Transverse colon (tissue), 4 donors: ENCODE data around the gene RAB28. TPM values are rescaled to one million over a fixed set of nuclear protein-coding genes. Genes with fewer than 3 reads are reported as not detected.

Experiments used
- DNase-seq: peaks from one replicate; pipeline ENCODE4 v3.0.0-alpha.2; 2019
- H3K27ac ChIP-seq, 4 donors: fragments of 200-600 bp; sonication (generic); 2 replicates each; pipeline ENCODE4 v1.5.1; 2016 to 2018; ENCODE audit warnings: inconsistent platforms in 4 of 4
- H3K27me3 ChIP-seq: fragments of 200-600 bp; sonication (generic); 2 replicates; pipeline ENCODE4 v1.5.1; 2017; ENCODE audit warnings: inconsistent platforms
- H3K36me3 ChIP-seq, 4 donors: fragments of 200-600 bp; sonication (generic); 2 replicates each; pipeline ENCODE4 v1.5.1; 2017 to 2019; ENCODE audit warnings: inconsistent platforms in 4 of 4
- H3K4me1 ChIP-seq, 4 donors: fragments of 200-600 bp; sonication (generic); 2 replicates each; pipeline ENCODE4 v1.5.1; 2017 to 2020; ENCODE audit warnings: inconsistent platforms in 4 of 4
- H3K4me3 ChIP-seq, 4 donors: fragments of 200-600 bp; sonication (generic); 1 replicate in 1 of 4; 2 replicates in 3 of 4; pipeline versions ENCODE4 v1.5.1 to v1.6.1; 2017 to 2019; ENCODE audit warnings: inconsistent platforms in 4 of 4
- H3K9me3 ChIP-seq, 2 donors: fragments of 200-600 bp; sonication (generic); 2 replicates each; pipeline ENCODE4 v1.5.1; 2017 to 2019; ENCODE audit warnings: inconsistent platforms in 2 of 2
- EP300 ChIP-seq: sonication (generic); formaldehyde crosslinking; IDR thresholded peaks from one replicate; pipeline ENCODE4 v1.6.1; 2017; ENCODE audit warnings: antibody characterized with exemption, low read depth
- POLR2A ChIP-seq: fragments of 450-650 bp; IDR thresholded peaks from one replicate; pipeline ENCODE4 v1.6.1; 2016; ENCODE audit warnings: antibody characterized with exemption, mild to moderate bottlenecking, moderate library complexity
- POLR2AphosphoS5 ChIP-seq, 3 donors: sonication (generic); formaldehyde crosslinking; IDR thresholded peaks; one replicate each; pipeline ENCODE4 v1.6.1; 2016; ENCODE audit warnings: antibody characterized with exemption in 3 of 3
- WGBS, 2 donors: methylation state at CpG; one replicate each; pipeline ENCODE4 v1.1.5; 2018; ENCODE audit warnings: low coverage in 1 of 2; 5-methylcytosine and 5-hydroxymethylcytosine counted together
- in situ Hi-C, 4 donors: fragments of 200-750 bp; cut with MboI; loops; one replicate each; pipeline versions ENCODE4 v1.15.0 to v1.15.1; 2017; ENCODE audit warnings: low sequenced_read_pairs in 3 of 4, low pct_ligation_motif_present in 1 of 4, low pct_unique_long_range_greater_than_20kb in 1 of 4
- intact Hi-C: fragments of 100-400 bp; cut with DNase I; formaldehyde crosslinking; loops from one replicate; pipeline ENCODE4 v1.15.1; 2023; ENCODE audit warnings: low total_unique reads
- total RNA-seq, 4 donors: library from RNA; depleted of rRNA; stranded (reverse); fragments of >200 nt; gene quantifications; one replicate each; pipeline ENCODE4 v1.1.0, GENCODE V29; 2016
- TF ChIP-seq, protein P1 (sequence below), 5 experiments: fragments of 200-600 bp in 3 of 5; fragments of 450-650 bp in 2 of 5; sonication (generic) in 3 of 5; IDR thresholded peaks; 1 replicate in 2 of 5; 2 replicates in 3 of 5; pipeline ENCODE4 v1.5.1; 2016 to 2017; ENCODE audit warnings: antibody characterized with exemption in 5 of 5, inconsistent platforms in 3 of 5, mild to moderate bottlenecking in 2 of 5, moderate library complexity in 1 of 5

Gene RAB28
- total RNA-seq, 4 donors from 2014 or later: 6.4 to 19.5 (median 17.8) TPM

- WGBS, 2 donors: 98 to 100% methylated on average over 3 of the region's 3 CpGs
- intact Hi-C loops (no loop called here), in situ Hi-C loops (no loop called here)
- H3K9me3 ChIP-seq: no peaks in the 10 kb centered on the region
- H3K27ac ChIP-seq: no peak overlapping the region
- TF ChIP-seq POLR2A (no peak), EP300 (no peak), POLR2AphosphoS5 (IDR thresholded peaks at IDR 0.05) (no peak)
- TF ChIP-seq, protein P1, sequence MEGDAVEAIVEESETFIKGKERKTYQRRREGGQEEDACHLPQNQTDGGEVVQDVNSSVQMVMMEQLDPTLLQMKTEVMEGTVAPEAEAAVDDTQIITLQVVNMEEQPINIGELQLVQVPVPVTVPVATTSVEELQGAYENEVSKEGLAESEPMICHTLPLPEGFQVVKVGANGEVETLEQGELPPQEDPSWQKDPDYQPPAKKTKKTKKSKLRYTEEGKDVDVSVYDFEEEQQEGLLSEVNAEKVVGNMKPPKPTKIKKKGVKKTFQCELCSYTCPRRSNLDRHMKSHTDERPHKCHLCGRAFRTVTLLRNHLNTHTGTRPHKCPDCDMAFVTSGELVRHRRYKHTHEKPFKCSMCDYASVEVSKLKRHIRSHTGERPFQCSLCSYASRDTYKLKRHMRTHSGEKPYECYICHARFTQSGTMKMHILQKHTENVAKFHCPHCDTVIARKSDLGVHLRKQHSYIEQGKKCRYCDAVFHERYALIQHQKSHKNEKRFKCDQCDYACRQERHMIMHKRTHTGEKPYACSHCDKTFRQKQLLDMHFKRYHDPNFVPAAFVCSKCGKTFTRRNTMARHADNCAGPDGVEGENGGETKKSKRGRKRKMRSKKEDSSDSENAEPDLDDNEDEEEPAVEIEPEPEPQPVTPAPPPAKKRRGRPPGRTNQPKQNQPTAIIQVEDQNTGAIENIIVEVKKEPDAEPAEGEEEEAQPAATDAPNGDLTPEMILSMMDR (IDR thresholded peaks at IDR 0.05): no peak
- H3K4me3 ChIP-seq: no peak overlapping the region
- peaks cover 0 to 5% (median 0%) of the 10 kb centered on the region in 4 donors for H3K36me3 ChIP-seq
- no peaks in the 10 kb centered on the region for H3K27me3 ChIP-seq
- no peak for DNase-seq
- H3K4me1 ChIP-seq: peaks cover 0 to 2% (median 0%) of the 10 kb centered on the region in 4 donors
Measured at GRCh38 chr4:13471400-13471799, 12.7 kb downstream of the RAB28 start.

- peaks cover 0 to 5% (median 0%) of the 10 kb centered on the region in 4 donors for H3K36me3 ChIP-seq
- DNase-seq: no peak
- peaks cover 0 to 4% (median 0%) of the 10 kb centered on the region in 4 donors for H3K4me1 ChIP-seq
- intact Hi-C loops (no loop called here), in situ Hi-C loops (no loop called here)
- H3K4me3 ChIP-seq: no peak overlapping the region
- H3K9me3 ChIP-seq: peaks cover 0 to 5% of the 10 kb centered on the region in 2 donors
- H3K27ac ChIP-seq: no peak overlapping the region
- TF ChIP-seq, protein P1 (IDR thresholded peaks at IDR 0.05): no peak
- no peak for TF ChIP-seq POLR2AphosphoS5 (IDR thresholded peaks at IDR 0.05)
- TF ChIP-seq POLR2A: no peak
- TF ChIP-seq EP300: no peak
- no peaks in the 10 kb centered on the region for H3K27me3 ChIP-seq
Measured at GRCh38 chr4:13470379-13470778, 13.8 kb downstream of the RAB28 start.

GRCh38 chr4:13464973-13465372 lies 19.2 kb downstream of the RAB28 start:
- DNase-seq: no peak
- no peak overlapping the region for H3K4me3 ChIP-seq
- H3K27me3 ChIP-seq: no peaks in the 10 kb centered on the region
- peaks cover 0 to 5% of the 10 kb centered on the region in 2 donors for H3K9me3 ChIP-seq
- in situ Hi-C loops: no loop called here
- peaks cover 0 to 4% (median 0%) of the 10 kb centered on the region in 4 donors for H3K4me1 ChIP-seq
- WGBS, 2 donors: 78 to 92% methylated on average over 3 of the region's 3 CpGs
- H3K36me3 ChIP-seq: no peaks in the 10 kb centered on the region
- TF ChIP-seq POLR2A (no peak), EP300 (no peak), POLR2AphosphoS5 (IDR thresholded peaks at IDR 0.05) (no peak)
- TF ChIP-seq, protein P1 (IDR thresholded peaks at IDR 0.05): no peak
- no peak overlapping the region for H3K27ac ChIP-seq
- intact Hi-C loops: no loop called here

DNA sequence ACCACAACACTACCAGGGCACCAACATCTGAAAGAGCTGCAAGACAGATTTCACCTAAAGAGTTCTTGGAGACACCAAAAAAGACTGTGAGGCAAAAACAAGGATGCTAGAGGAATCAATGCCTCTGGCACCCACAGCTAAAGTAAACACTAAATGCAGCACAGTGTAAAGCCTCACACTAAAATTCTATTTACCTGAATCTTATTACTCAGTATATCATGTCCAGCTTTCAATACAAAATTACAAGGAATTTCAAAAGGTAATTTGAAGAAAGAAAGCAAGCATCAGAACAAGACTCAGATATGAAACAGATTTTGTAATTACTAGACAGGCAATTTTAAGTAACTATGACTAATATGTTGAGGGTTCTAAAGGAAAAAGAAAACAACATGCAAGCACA lies 19.6 kb downstream of the RAB28 start:
- Histone ChIP-seq H3K27ac (no peak overlapping the region), H3K36me3 (no peaks in the 10 kb centered on the region), H3K4me3 (no peak overlapping the region), H3K9me3 (peaks cover 0 to 5% of the 10 kb centered on the region in 2 donors), H3K4me1 (peaks cover 0 to 4% (median 0%) of the 10 kb centered on the region in 4 donors), H3K27me3 (no peaks in the 10 kb centered on the region)
- intact Hi-C loops (no loop called here), in situ Hi-C loops (no loop called here)
- TF ChIP-seq EP300: no peak
- TF ChIP-seq POLR2A: no peak
- TF ChIP-seq, protein P1 (IDR thresholded peaks at IDR 0.05): no peak
- no peak for TF ChIP-seq POLR2AphosphoS5 (IDR thresholded peaks at IDR 0.05)
- no peak for DNase-seq
